Adrenal gland (tissue), 12 donors: ENCODE results near the gene SLC41A2. TPM values are rescaled to one million over a fixed set of nuclear protein-coding genes. Genes with fewer than 3 reads are reported as not detected.

Experiments used
- DNase-seq, 7 donors: peaks; one replicate each; pipeline ENCODE4 v3.0.0-alpha.2; 2019 to 2020
- H3K27ac ChIP-seq, 5 donors: fragments of 200-600 bp; sonication (generic) in 4 of 5; 1 replicate in 3 of 5; 2 replicates in 2 of 5; pipeline versions ENCODE4 v1.5.1 to v1.8.0; 2016 to 2020; ENCODE audit warnings: mild to moderate bottlenecking in 1 of 5
- H3K27me3 ChIP-seq: fragments of 200-600 bp; 2 replicates; pipeline ENCODE4 v1.8.0; 2021
- H3K36me3 ChIP-seq, 2 donors: fragments of 200-600 bp; replicated peaks in 1 of 2; 1 replicate in 1 of 2; 2 replicates in 1 of 2; pipeline versions ENCODE4 v1.5.1 to v1.8.0; 2018 to 2022
- H3K4me1 ChIP-seq, 2 donors: fragments of 200-600 bp; replicated peaks in 1 of 2; 1 replicate in 1 of 2; 2 replicates in 1 of 2; pipeline versions ENCODE4 v1.5.1 to v1.8.0; 2018 to 2021
- H3K4me3 ChIP-seq, 4 donors: fragments of 200-600 bp; sonication (generic) in 3 of 4; one replicate each; pipeline ENCODE4 v1.5.1; 2016 to 2018
- H3K9me3 ChIP-seq, 3 donors: fragments of 200-600 bp; sonication (generic) in 1 of 3; replicated peaks in 1 of 3; 1 replicate in 2 of 3; 2 replicates in 1 of 3; pipeline versions ENCODE4 v1.5.1 to v1.8.0; 2016 to 2021
- POLR2A ChIP-seq, 2 donors: fragments of 450-650 bp; IDR thresholded peaks; one replicate each; pipeline ENCODE4 v1.6.1; 2017; ENCODE audit warnings: antibody characterized with exemption in 2 of 2, mild to moderate bottlenecking in 2 of 2, moderate library complexity in 1 of 2
- WGBS, 4 donors: extraction: QIAGEN DNeasy Blood & Tissue Kit in 2 of 4; methylation state at CpG; one replicate each; pipeline versions ENCODE4 v1.1.5 to v1.1.7; 2013 to 2017; 5-methylcytosine and 5-hydroxymethylcytosine counted together
- intact Hi-C, 2 donors: fragments of 100-400 bp; cut with DNase I; formaldehyde crosslinking; loops; one replicate each; pipeline versions ENCODE4 v1.14.1 to v1.15.0; 2022 to 2023
- polyA plus RNA-seq, 3 donors: library from polyadenylated mRNA; stranded (reverse); fragments of 200-250 nt in 2 of 3; fragments of 350-450 nt in 1 of 3; fragmentation: Illumina TruSeq in 1 of 3; extraction: RNeasy Lipid Tissue Mini Kit (QIAGEN cat#74804) in 1 of 3; gene quantifications; one replicate each; pipeline ENCODE4 v1.2.3, GENCODE V29; 2013 to 2014
- total RNA-seq, 9 donors: library from RNA; depleted of rRNA in 4 of 9; stranded (reverse); fragments of >200 nt in 4 of 9; fragments of 120-200 nt in 1 of 9; fragmentation: NEBNext Ultra II Directional in 1 of 9; extraction: Animal tissue kit (Norgen Biotek cat#: 25700) in 1 of 9; gene quantifications; one replicate each; pipeline versions ENCODE4 v1.1.0 to v1.2.4, GENCODE V29; 2013 to 2023
- TF ChIP-seq, protein P1 (sequence below), 6 experiments: fragments of 450-650 bp in 4 of 6; fragments of 200-600 bp in 2 of 6; sonication (generic) in 1 of 6; IDR thresholded peaks; 1 replicate in 5 of 6; 2 replicates in 1 of 6; pipeline versions ENCODE4 v1.5.1 to v1.8.0; 2016 to 2021; ENCODE audit warnings: antibody characterized with exemption in 6 of 6, mild to moderate bottlenecking in 2 of 6, moderate library complexity in 1 of 6
- donor health status: healthy with polysubstance abuse.
- donor health status: Bipolar disorder and iron deficiency.
- donor health status: DM: yes; HTN: yes; CAD: no.
- donor health status: DM: no; HTN: no; CAD: no.
- donor health status: DM: no; HTN: no; CAD: no.
- donor health status: DM: yes; HTN: yes; CAD: no.

SLC41A2 gene
- total and polyA plus RNA-seq, 12 donors = 3.0 to 54.7 (median 35.4) TPM

DNA sequence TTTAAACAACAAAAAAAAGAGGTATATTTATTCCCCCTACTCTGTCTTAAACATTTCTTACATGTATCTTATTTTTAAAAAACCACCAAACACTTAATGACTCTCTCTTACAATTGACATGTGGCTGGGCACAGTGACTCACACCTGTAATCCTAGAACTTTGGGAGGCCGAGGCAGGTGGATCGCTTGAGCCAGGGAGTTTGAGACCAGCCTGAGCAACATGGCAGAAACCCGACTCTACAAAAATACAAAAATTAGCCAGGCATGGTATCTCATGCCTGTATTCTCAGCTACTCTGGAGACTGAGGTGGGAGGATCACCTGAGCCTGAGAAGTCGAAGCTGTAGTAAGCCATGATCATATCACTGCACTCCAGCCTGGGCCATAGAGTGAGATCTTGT lies 16.0 kb downstream of the SLC41A2 start:
- Histone ChIP-seq H3K27me3 (no peaks in the 10 kb centered on the region), H3K9me3 (no peaks in the 10 kb centered on the region), H3K27ac (no peak overlapping the region), H3K4me1 (no peaks in the 10 kb centered on the region), H3K36me3 (no peaks in the 10 kb centered on the region), H3K4me3 (no peak overlapping the region)
- no peak for TF ChIP-seq POLR2A (IDR thresholded peaks at IDR 0.05)
- TF ChIP-seq, protein P1, sequence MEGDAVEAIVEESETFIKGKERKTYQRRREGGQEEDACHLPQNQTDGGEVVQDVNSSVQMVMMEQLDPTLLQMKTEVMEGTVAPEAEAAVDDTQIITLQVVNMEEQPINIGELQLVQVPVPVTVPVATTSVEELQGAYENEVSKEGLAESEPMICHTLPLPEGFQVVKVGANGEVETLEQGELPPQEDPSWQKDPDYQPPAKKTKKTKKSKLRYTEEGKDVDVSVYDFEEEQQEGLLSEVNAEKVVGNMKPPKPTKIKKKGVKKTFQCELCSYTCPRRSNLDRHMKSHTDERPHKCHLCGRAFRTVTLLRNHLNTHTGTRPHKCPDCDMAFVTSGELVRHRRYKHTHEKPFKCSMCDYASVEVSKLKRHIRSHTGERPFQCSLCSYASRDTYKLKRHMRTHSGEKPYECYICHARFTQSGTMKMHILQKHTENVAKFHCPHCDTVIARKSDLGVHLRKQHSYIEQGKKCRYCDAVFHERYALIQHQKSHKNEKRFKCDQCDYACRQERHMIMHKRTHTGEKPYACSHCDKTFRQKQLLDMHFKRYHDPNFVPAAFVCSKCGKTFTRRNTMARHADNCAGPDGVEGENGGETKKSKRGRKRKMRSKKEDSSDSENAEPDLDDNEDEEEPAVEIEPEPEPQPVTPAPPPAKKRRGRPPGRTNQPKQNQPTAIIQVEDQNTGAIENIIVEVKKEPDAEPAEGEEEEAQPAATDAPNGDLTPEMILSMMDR (IDR thresholded peaks at IDR 0.05) = no peak
- 87 to 100% (median 94%) methylated on average over 4 of the region's 4 CpGs for WGBS, 4 donors
- intact Hi-C loops = no loop called here
- no peak for DNase-seq

DNA sequence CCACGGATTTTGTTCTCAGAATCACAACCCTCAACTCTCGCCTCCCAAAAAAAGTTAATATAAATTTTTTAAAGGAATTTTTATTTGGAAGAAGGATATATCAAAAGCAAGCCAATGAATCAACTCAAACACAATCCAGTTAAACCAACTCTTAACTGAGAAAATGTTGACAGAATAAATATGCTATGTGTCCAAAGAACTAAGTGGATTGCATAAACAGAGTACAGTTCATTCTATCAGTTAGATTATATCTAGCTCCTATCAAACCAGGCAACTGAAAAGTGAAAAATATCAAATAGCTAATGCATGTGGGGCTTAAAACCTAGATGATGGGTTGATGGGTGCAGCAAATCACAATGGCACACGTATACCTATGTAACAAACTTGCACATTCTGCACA lies 16.6 kb downstream of the SLC41A2 start:
- Histone ChIP-seq H3K36me3 (no peaks in the 10 kb centered on the region), H3K4me1 (no peaks in the 10 kb centered on the region), H3K27ac (no peak overlapping the region), H3K9me3 (no peaks in the 10 kb centered on the region), H3K4me3 (no peak overlapping the region), H3K27me3 (no peaks in the 10 kb centered on the region)
- intact Hi-C loops = no loop called here
- 90 to 98% (median 95%) methylated on average over 3 of the region's 3 CpGs for WGBS, 4 donors
- no peak for DNase-seq
- TF ChIP-seq, protein P1 (IDR thresholded peaks at IDR 0.05) = no peak

DNA sequence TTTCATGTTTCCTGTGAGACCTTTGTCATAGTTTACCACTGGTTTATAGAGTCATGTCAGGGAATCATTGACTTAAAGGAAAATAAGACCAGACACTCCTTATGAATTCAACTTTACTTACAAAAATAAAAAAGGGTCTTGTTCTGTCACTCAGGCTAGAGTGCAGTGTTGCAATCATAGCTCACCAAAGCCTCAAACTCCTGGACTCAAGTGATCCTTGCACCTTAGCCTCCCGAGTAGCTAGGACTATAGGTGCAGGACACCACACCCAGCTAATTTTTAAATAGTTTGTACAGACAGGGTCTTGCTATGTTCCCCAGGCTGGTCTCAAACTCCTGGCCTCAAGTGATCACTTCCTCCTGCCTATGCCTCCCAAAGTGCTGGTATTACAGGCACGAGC lies 19.0 kb downstream of the SLC41A2 start:
- Histone ChIP-seq H3K4me3 (no peak overlapping the region), H3K9me3 (no peaks in the 10 kb centered on the region), H3K27me3 (no peaks in the 10 kb centered on the region), H3K36me3 (no peaks in the 10 kb centered on the region), H3K4me1 (no peaks in the 10 kb centered on the region), H3K27ac (no peak overlapping the region)
- DNase-seq = no peak
- TF ChIP-seq POLR2A (IDR thresholded peaks at IDR 0.05) = no peak
- TF ChIP-seq, protein P1 (IDR thresholded peaks at IDR 0.05) = no peak
- intact Hi-C loops = no loop called here
- WGBS, 4 donors = 92 to 100% (median 95%) methylated on average over 1 to 2 of the region's 2 CpGs

DNA sequence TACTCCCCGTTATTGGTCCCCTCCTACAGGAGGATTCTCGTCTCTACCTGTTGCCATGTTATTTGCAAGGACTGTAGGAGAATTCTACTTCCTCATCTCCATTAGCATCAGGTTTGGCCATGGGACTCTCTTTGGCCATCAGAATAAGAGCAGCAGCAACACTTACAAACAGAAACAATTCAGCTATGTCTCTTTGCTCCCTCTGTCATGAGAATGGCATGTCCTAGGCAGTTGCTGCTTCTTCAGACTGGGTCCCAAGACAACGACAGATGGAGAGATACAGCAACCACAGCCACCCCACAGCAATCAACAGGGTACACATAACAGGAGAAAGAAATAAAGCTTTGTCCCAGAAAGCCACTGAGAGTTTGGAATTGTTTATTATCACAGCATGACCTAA lies 19.7 kb downstream of the SLC41A2 start:
- no peaks in the 10 kb centered on the region for H3K9me3 ChIP-seq
- H3K27me3 ChIP-seq = no peaks in the 10 kb centered on the region
- H3K4me3 ChIP-seq = no peak overlapping the region
- no peak for DNase-seq
- 60 to 76% (median 66%) methylated on average over 3 of the region's 3 CpGs for WGBS, 4 donors
- H3K36me3 ChIP-seq = no peaks in the 10 kb centered on the region
- no peak overlapping the region for H3K27ac ChIP-seq
- TF ChIP-seq, protein P1 (IDR thresholded peaks at IDR 0.05) = no peak
- no peak for TF ChIP-seq POLR2A (IDR thresholded peaks at IDR 0.05)
- H3K4me1 ChIP-seq = no peaks in the 10 kb centered on the region
- intact Hi-C loops = no loop called here
